CD4-positive, alpha-beta memory T cell (primary cell): Measurements from ENCODE around the gene ZNF140. TPM values are rescaled to one million over a fixed set of nuclear protein-coding genes. Genes with fewer than 3 reads are reported as not detected.

ENCODE experiments used
- CTCF ChIA-PET: fragments of 350-600 bp; sonication (Branson Sonifier 250); formaldehyde crosslinking; loops from one replicate; lab custom pipeline; 2021; ENCODE audit warnings: inconsistent platforms; ENCODE audit not compliant: partially characterized antibody; lab: Charles Lee
- POLR2A ChIA-PET: fragments of 350-600 bp; sonication (Branson Sonifier 250); formaldehyde crosslinking; loops from one replicate; lab custom pipeline; 2021; ENCODE audit not compliant: partially characterized antibody; lab: Charles Lee
- DNase-seq, 5 donors: peaks; one replicate each; pipeline versions ENCODE4 v3.0.0 to v3.0.0-alpha.2; 2020 to 2022; ENCODE audit warnings: mixed read lengths in 1 of 5
- H3K27ac ChIP-seq: one replicate; pipeline ENCODE4 v1.7.0; 2013; ENCODE audit warnings: low read depth, low read length
- H3K27me3 ChIP-seq: 2 replicates; pipeline ENCODE4 v1.7.0; 2013; ENCODE audit warnings: mild to moderate bottlenecking, low read length, moderate library complexity; ENCODE audit not compliant: insufficient read depth
- H3K36me3 ChIP-seq: 2 replicates; pipeline ENCODE4 v1.7.0; 2013; ENCODE audit warnings: mild to moderate bottlenecking, low read length, moderate library complexity; ENCODE audit not compliant: insufficient read depth
- H3K4me1 ChIP-seq: 2 replicates; pipeline ENCODE4 v1.7.0; 2013; ENCODE audit warnings: mild to moderate bottlenecking, low read length, moderate library complexity; ENCODE audit not compliant: insufficient read depth
- H3K4me3 ChIP-seq, 2 donors: one replicate each; pipeline ENCODE4 v1.7.0; 2013; ENCODE audit warnings: low read length in 2 of 2, mild to moderate bottlenecking in 1 of 2
- H3K9me3 ChIP-seq, 2 donors: one replicate each; pipeline ENCODE4 v1.7.0; 2013; ENCODE audit warnings: low read length in 2 of 2, control low read depth in 1 of 2; ENCODE audit not compliant: control insufficient read depth in 1 of 2
- H3K27ac Mint-ChIP-seq, 7 donors: one replicate each; pipeline ENCODE4 v1.8.0; 2020 to 2021; ENCODE audit warnings: mixed read lengths in 7 of 7, mild to moderate bottlenecking in 6 of 7, inconsistent platforms in 3 of 7, moderate library complexity in 3 of 7
- H3K27me3 Mint-ChIP-seq, 2 donors: one replicate each; pipeline ENCODE4 v1.8.0; 2020 to 2021; ENCODE audit warnings: mixed read lengths in 2 of 2
- H3K36me3 Mint-ChIP-seq, 2 donors: one replicate each; pipeline ENCODE4 v1.8.0; 2020 to 2021; ENCODE audit warnings: mixed read lengths in 2 of 2, inconsistent platforms in 1 of 2, mild to moderate bottlenecking in 1 of 2
- H3K4me1 Mint-ChIP-seq, 4 donors: one replicate each; pipeline ENCODE4 v1.8.0; 2020 to 2021; ENCODE audit warnings: mixed read lengths in 4 of 4, mild to moderate bottlenecking in 1 of 4
- H3K4me3 Mint-ChIP-seq, 8 donors: one replicate each; pipeline ENCODE4 v1.8.0; 2020 to 2021; ENCODE audit warnings: mixed read lengths in 8 of 8, mild to moderate bottlenecking in 7 of 8, moderate library complexity in 6 of 8, inconsistent platforms in 3 of 8
- H3K9me3 Mint-ChIP-seq, 8 donors: one replicate each; pipeline ENCODE4 v1.8.0; 2020 to 2021; ENCODE audit warnings: mixed read lengths in 8 of 8, mild to moderate bottlenecking in 5 of 8, inconsistent platforms in 3 of 8, moderate library complexity in 1 of 8
- intact Hi-C: fragments of 100-400 bp; cut with micrococcal nuclease; formaldehyde crosslinking; loops from one replicate; pipeline ENCODE4 v1.15.1; 2023
- polyA plus RNA-seq, 2 donors: library from polyadenylated mRNA; unstranded; fragments of 300-500 nt; fragmentation: Illumina TruSeq; gene quantifications; one replicate each; pipeline ENCODE4 v1.2.3, GENCODE V29; 2021
- total RNA-seq, 2 experiments: library from RNA; stranded (reverse); gene quantifications; one replicate each; pipeline ENCODE4 v1.2.3, GENCODE V29; 2021

The ZNF140 gene
- total and polyA plus RNA-seq, 4 experiments from 2014 or later, result 24.6 to 28.2 (median 25.7) TPM

- intact Hi-C loops, result loop anchor here (5.0 kb wide), 1 partner anchor 396 kb away; the partner anchor contains the start of genes POLE and PXMP2
- H3K9me3 ChIP-seq, result peaks cover 23 to 35% of the 10 kb centered on the region in 2 donors
- H3K4me1 Mint-ChIP-seq, result peaks cover 0 to 10% (median 7%) of the 10 kb centered on the region in 4 donors
- H3K4me1 ChIP-seq, result peaks cover 13% of the 10 kb centered on the region
- no peak overlapping the region for H3K27ac ChIP-seq
- peaks cover 49% of the 10 kb centered on the region for H3K36me3 ChIP-seq
- H3K36me3 Mint-ChIP-seq, result peaks cover 63% of the 10 kb centered on the region in 2 donors
- peak overlapping the region in 2 of 8 donors; percentile 6 to 35 for H3K4me3 Mint-ChIP-seq
- ChIA-PET CTCF (no interaction called here), POLR2A (interaction anchor here (2.4 kb wide), 1 partner anchor 47 kb away, joined by 21 read pairs; the partner anchor contains the start of genes ZNF10 and ZNF891)
- no peaks in the 10 kb centered on the region for H3K27me3 Mint-ChIP-seq
- peaks cover 7 to 72% (median 68%) of the 10 kb centered on the region in 8 donors for H3K9me3 Mint-ChIP-seq
- no peak for DNase-seq
- no peak overlapping the region for H3K4me3 ChIP-seq
- H3K27ac Mint-ChIP-seq, result peak overlapping the region in 2 of 7 donors; percentile 48 to 78
- no peaks in the 10 kb centered on the region for H3K27me3 ChIP-seq
Measured at GRCh38 chr12:133083345-133083744, 2.6 kb downstream of the ZNF140 start.

- H3K36me3 ChIP-seq, result peaks cover 29% of the 10 kb centered on the region
- no peak overlapping the region for H3K4me3 ChIP-seq
- Mint-ChIP-seq H3K27ac (no peak overlapping the region), H3K36me3 (peaks cover 72 to 78% of the 10 kb centered on the region in 2 donors), H3K27me3 (no peaks in the 10 kb centered on the region), H3K9me3 (peaks cover 0 to 99% (median 93%) of the 10 kb centered on the region in 8 donors), H3K4me1 (peaks cover 0 to 1% (median 0%) of the 10 kb centered on the region in 4 donors), H3K4me3 (no peak overlapping the region)
- peaks cover 14 to 91% of the 10 kb centered on the region in 2 donors for H3K9me3 ChIP-seq
- CTCF ChIA-PET, result no interaction called here
- no peaks in the 10 kb centered on the region for H3K27me3 ChIP-seq
- H3K27ac ChIP-seq, result no peak overlapping the region
- intact Hi-C loops, result no loop called here
- no peak for DNase-seq
- POLR2A ChIA-PET, result no interaction called here
- no peaks in the 10 kb centered on the region for H3K4me1 ChIP-seq
Measured at GRCh38 chr12:133105620-133106019, 24.9 kb downstream of the ZNF140 start.

GRCh38 chr12:133106253-133106652, 25.5 kb downstream of the ZNF140 start:
- peaks cover 0 to 99% (median 93%) of the 10 kb centered on the region in 8 donors for H3K9me3 Mint-ChIP-seq
- DNase-seq, result no peak
- ChIA-PET POLR2A (interaction anchor here (1.1 kb wide), 1 partner anchor 87 kb away, joined by 3 read pairs; no protein-coding TSS in a partner anchor), CTCF (no interaction called here)
- no peak overlapping the region for H3K4me3 Mint-ChIP-seq
- H3K36me3 Mint-ChIP-seq, result peaks cover 69 to 72% of the 10 kb centered on the region in 2 donors
- no peak overlapping the region for H3K4me3 ChIP-seq
- H3K27ac Mint-ChIP-seq, result no peak overlapping the region
- H3K9me3 ChIP-seq, result peaks cover 9 to 89% of the 10 kb centered on the region in 2 donors
- H3K27ac ChIP-seq, result no peak overlapping the region
- H3K27me3 Mint-ChIP-seq, result no peaks in the 10 kb centered on the region
- H3K4me1 Mint-ChIP-seq, result peaks cover 0 to 1% (median 0%) of the 10 kb centered on the region in 4 donors
- intact Hi-C loops, result no loop called here
- H3K4me1 ChIP-seq, result no peaks in the 10 kb centered on the region
- no peaks in the 10 kb centered on the region for H3K27me3 ChIP-seq
- H3K36me3 ChIP-seq, result peaks cover 27% of the 10 kb centered on the region

- H3K4me1 Mint-ChIP-seq, result peaks cover 0 to 1% (median 0%) of the 10 kb centered on the region in 4 donors
- Histone ChIP-seq H3K4me3 (peak overlapping the region in 1 of 2 donors; percentile 5), H3K9me3 (peaks cover 9 to 83% of the 10 kb centered on the region in 2 donors), H3K27me3 (no peaks in the 10 kb centered on the region), H3K27ac (no peak overlapping the region), H3K4me1 (no peaks in the 10 kb centered on the region), H3K36me3 (peaks cover 27% of the 10 kb centered on the region)
- intact Hi-C loops, result no loop called here
- no peak for DNase-seq
- POLR2A ChIA-PET, result interaction anchor here (1.1 kb wide), 1 partner anchor 87 kb away, joined by 3 read pairs; no protein-coding TSS in a partner anchor
- H3K27me3 Mint-ChIP-seq, result no peaks in the 10 kb centered on the region
- peaks cover 0 to 99% (median 89%) of the 10 kb centered on the region in 8 donors for H3K9me3 Mint-ChIP-seq
- no peak overlapping the region for H3K27ac Mint-ChIP-seq
- H3K4me3 Mint-ChIP-seq, result no peak overlapping the region
- H3K36me3 Mint-ChIP-seq, result peaks cover 65 to 66% of the 10 kb centered on the region in 2 donors
- CTCF ChIA-PET, result no interaction called here
Measured at GRCh38 chr12:133107121-133107520, 26.4 kb downstream of the ZNF140 start.

GRCh38 chr12:133108150-133108549, 27.4 kb downstream of the ZNF140 start:
- Mint-ChIP-seq H3K27me3 (no peaks in the 10 kb centered on the region), H3K4me1 (peaks cover 0 to 1% (median 0%) of the 10 kb centered on the region in 4 donors), H3K9me3 (peaks cover 0 to 96% (median 87%) of the 10 kb centered on the region in 8 donors), H3K27ac (no peak overlapping the region), H3K36me3 (peaks cover 60 to 61% of the 10 kb centered on the region in 2 donors), H3K4me3 (no peak overlapping the region)
- CTCF ChIA-PET, result no interaction called here
- Histone ChIP-seq H3K27ac (no peak overlapping the region), H3K4me1 (no peaks in the 10 kb centered on the region), H3K4me3 (no peak overlapping the region), H3K27me3 (no peaks in the 10 kb centered on the region), H3K9me3 (peaks cover 9 to 75% of the 10 kb centered on the region in 2 donors), H3K36me3 (peaks cover 23% of the 10 kb centered on the region)
- no peak for DNase-seq
- POLR2A ChIA-PET, result no interaction called here
- intact Hi-C loops, result no loop called here

GRCh38 chr12:133120385-133121191, 39.9 kb downstream of the ZNF140 start:
- Histone ChIP-seq H3K4me1 (no peaks in the 10 kb centered on the region), H3K4me3 (peak overlapping the region; percentile 0 to 7), H3K36me3 (peaks cover 10% of the 10 kb centered on the region), H3K27ac (no peak overlapping the region), H3K9me3 (peaks cover 21 to 80% of the 10 kb centered on the region in 2 donors), H3K27me3 (no peaks in the 10 kb centered on the region)
- ChIA-PET POLR2A (interaction anchor here (0.6 to 1.9 kb wide), 2 partner anchors 10 to 605 kb away, joined by 3 to 7 read pairs; partner anchors contain the start of genes ZNF10 and ZNF891), CTCF (no interaction called here)
- no peaks in the 10 kb centered on the region for H3K4me1 Mint-ChIP-seq
- H3K27ac Mint-ChIP-seq, result no peak overlapping the region
- peaks cover 71 to 75% of the 10 kb centered on the region in 2 donors for H3K36me3 Mint-ChIP-seq
- H3K9me3 Mint-ChIP-seq, result peaks cover 0 to 95% (median 88%) of the 10 kb centered on the region in 8 donors
- peak overlapping the region in 1 of 8 donors; percentile 20 for H3K4me3 Mint-ChIP-seq
- intact Hi-C loops, result no loop called here
- H3K27me3 Mint-ChIP-seq, result no peaks in the 10 kb centered on the region
- DNase-seq, result no peak

- ChIA-PET CTCF (no interaction called here), POLR2A (no interaction called here)
- intact Hi-C loops, result no loop called here
- Mint-ChIP-seq H3K9me3 (peaks cover 4 to 96% (median 79%) of the 10 kb centered on the region in 8 donors), H3K27ac (no peak overlapping the region), H3K36me3 (peaks cover 67 to 76% of the 10 kb centered on the region in 2 donors), H3K4me1 (peaks cover 4 to 7% (median 5%) of the 10 kb centered on the region in 4 donors), H3K27me3 (no peaks in the 10 kb centered on the region), H3K4me3 (peak overlapping the region in 1 of 8 donors; percentile 63)
- H3K4me1 ChIP-seq, result no peaks in the 10 kb centered on the region
- peaks cover 10% of the 10 kb centered on the region for H3K36me3 ChIP-seq
- peaks cover 16 to 52% of the 10 kb centered on the region in 2 donors for H3K9me3 ChIP-seq
- H3K27me3 ChIP-seq, result no peaks in the 10 kb centered on the region
- no peak overlapping the region for H3K27ac ChIP-seq
- no peak for DNase-seq
- no peak overlapping the region for H3K4me3 ChIP-seq
Measured at GRCh38 chr12:133124674-133125073, 44.0 kb downstream of the ZNF140 start.
